ENCODE results near the gene RADIL.

DNA sequence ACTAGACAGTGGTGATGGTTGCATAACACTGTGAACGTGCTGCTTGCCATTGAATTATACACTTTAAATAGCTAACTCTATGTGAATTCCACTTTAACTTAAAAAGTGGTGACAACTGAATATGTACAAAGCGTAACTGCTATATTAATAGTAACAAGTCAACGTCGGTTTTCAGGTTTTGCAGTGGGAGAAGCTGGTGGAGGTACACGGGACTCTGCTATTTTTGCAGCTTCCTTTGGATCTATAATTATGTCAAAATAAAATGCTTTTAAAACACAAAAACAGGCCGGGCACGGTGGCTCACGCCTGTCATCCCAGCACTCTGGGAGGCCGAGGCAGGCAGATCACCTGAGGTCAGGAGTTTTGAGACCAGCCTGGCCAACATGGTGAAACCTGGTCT, 87.1 kb downstream of the RADIL start:
- TF ChIP-seq, protein P1, sequence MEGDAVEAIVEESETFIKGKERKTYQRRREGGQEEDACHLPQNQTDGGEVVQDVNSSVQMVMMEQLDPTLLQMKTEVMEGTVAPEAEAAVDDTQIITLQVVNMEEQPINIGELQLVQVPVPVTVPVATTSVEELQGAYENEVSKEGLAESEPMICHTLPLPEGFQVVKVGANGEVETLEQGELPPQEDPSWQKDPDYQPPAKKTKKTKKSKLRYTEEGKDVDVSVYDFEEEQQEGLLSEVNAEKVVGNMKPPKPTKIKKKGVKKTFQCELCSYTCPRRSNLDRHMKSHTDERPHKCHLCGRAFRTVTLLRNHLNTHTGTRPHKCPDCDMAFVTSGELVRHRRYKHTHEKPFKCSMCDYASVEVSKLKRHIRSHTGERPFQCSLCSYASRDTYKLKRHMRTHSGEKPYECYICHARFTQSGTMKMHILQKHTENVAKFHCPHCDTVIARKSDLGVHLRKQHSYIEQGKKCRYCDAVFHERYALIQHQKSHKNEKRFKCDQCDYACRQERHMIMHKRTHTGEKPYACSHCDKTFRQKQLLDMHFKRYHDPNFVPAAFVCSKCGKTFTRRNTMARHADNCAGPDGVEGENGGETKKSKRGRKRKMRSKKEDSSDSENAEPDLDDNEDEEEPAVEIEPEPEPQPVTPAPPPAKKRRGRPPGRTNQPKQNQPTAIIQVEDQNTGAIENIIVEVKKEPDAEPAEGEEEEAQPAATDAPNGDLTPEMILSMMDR (conservative IDR thresholded peaks at IDR 0.05; ENCODE audit: low read length) = no peak
- no peak for TF ChIP-seq EZH2phosphoT487 (IDR thresholded peaks at IDR 0.05; ENCODE audit: borderline replicate concordance)
